CD1c-positive myeloid dendritic cell (primary cell): ENCODE results near the gene INAVA.
"Not testable (repeated sequence)": the region's sequence is repeated elsewhere in the genome, so short reads cannot be mapped to it uniquely, and the experiment has no call there.

Experiments used
- DNase-seq: peaks from one replicate; pipeline ENCODE4 v3.0.0-alpha.2; 2016; ENCODE audit errors: extremely low spot score

The INAVA gene

GRCh38 chr1:200963888-200964287 lies 69.2 kb downstream of the INAVA start:
- DNase-seq = not testable (repeated sequence)
